HG03378 (cell line): ENCODE data around the gene ARPC2.

ENCODE experiments used
- ATAC-seq: cut with Tn5 transposase; IDR thresholded peaks from one replicate; pipeline ENCODE4 v1.9.1; 2021; ENCODE audit warnings: mild to moderate bottlenecking, moderate library complexity; ENCODE audit not compliant: unreplicated experiment

ARPC2 gene

GRCh38 chr2:218285604-218286003 is 68.6 kb downstream of the ARPC2 start:
- ATAC-seq, result no peak

GRCh38 chr2:218286570-218287459 is 69.8 kb downstream of the ARPC2 start:
- peak; percentile 57 for ATAC-seq

- ATAC-seq, result no peak
Measured at GRCh38 chr2:218289639-218290315, 72.8 kb downstream of the ARPC2 start.

- peak; percentile 48 for ATAC-seq
Measured at GRCh38 chr2:218290316-218291261, 73.6 kb downstream of the ARPC2 start.

- ATAC-seq, result no peak
Measured at GRCh38 chr2:218291318-218292047, 74.5 kb downstream of the ARPC2 start.

- ATAC-seq, result peak; percentile 40
Measured at GRCh38 chr2:218292048-218293014, 75.3 kb downstream of the ARPC2 start, which contains the start of gene TMBIM1. TMBIM1 (minus strand) TSS chr2:218292503; CDS start chr2:218282141, 10,362 bp downstream.

GRCh38 chr2:218293715-218294429 is 76.9 kb downstream of the ARPC2 start:
- no peak for ATAC-seq

GRCh38 chr2:218294430-218295022 is 77.5 kb downstream of the ARPC2 start:
- no peak for ATAC-seq

GRCh38 chr2:218295029-218295428 is 78.0 kb downstream of the ARPC2 start:
- no peak for ATAC-seq

GRCh38 chr2:218296200-218296599 is 79.2 kb downstream of the ARPC2 start:
- ATAC-seq, result no peak

GRCh38 chr2:218296847-218297246 is 79.9 kb downstream of the ARPC2 start:
- ATAC-seq, result no peak

GRCh38 chr2:218298314-218298875 is 81.4 kb downstream of the ARPC2 start:
- ATAC-seq, result no peak

- ATAC-seq, result no peak
Measured at GRCh38 chr2:218300141-218300540, 83.2 kb downstream of the ARPC2 start.

GRCh38 chr2:218301176-218301819 is 84.3 kb downstream of the ARPC2 start:
- ATAC-seq, result peak; percentile 83
